ENCODE data around the gene UBE2H. TPM values are rescaled to one million over a fixed set of nuclear protein-coding genes. Genes with fewer than 3 reads are reported as not detected.

UBE2H gene
- total and polyA plus RNA-seq, 2 donors (not counting 1 experiment from before 2014, with no cell fraction given): 23.3 to 54.1 TPM

- H3K9ac ChIP-seq (ENCODE audit: low read length): peak overlapping the region; percentile 87
- Mint-ChIP-seq H3K27ac (no peak overlapping the region), H3K27me3 (no peaks in the 10 kb centered on the region), H3K9me3 (ENCODE audit: insufficient read depth) (no peaks in the 10 kb centered on the region), H3K4me1 (peaks cover 37% of the 10 kb centered on the region), H3K4me3 (no peak overlapping the region)
- peak overlapping the region; percentile 72 to 95 (median 93) for H3K4me3 ChIP-seq (ENCODE audit: control extremely low read depth in 1 of 5, extremely low read depth in 1 of 5, insufficient read depth in 1 of 5, low read depth in 2 of 5, low read length in 4 of 5)
- peaks cover 90% of the 10 kb centered on the region for H3K79me2 ChIP-seq (ENCODE audit: control insufficient read depth, insufficient read depth, low read length)
- H3K27ac ChIP-seq (ENCODE audit: low read length in 2 of 2): peak overlapping the region; percentile 87 to 94
- WGBS (ENCODE audit: insufficient coverage): 0% methylated on average over 7 of the region's 10 CpGs
- H3K4me2 ChIP-seq (replicated peaks; ENCODE audit: low read depth, low read length, poor library complexity, severe bottlenecking): peak overlapping the region; percentile 87
- H4K20me1 ChIP-seq (ENCODE audit: control insufficient read depth, insufficient read depth, low read length, poor library complexity, severe bottlenecking): peaks cover 48% of the 10 kb centered on the region
- H3K4me1 ChIP-seq (ENCODE audit: control insufficient read depth in 2 of 2, insufficient read depth in 2 of 2, low read length in 2 of 2): peaks cover 37 to 44% of the 10 kb centered on the region in 2 donors
- peak; percentile 65 for ATAC-seq (ENCODE audit: low read depth)
- ChIA-PET POLR2A (interaction anchor here (0.7 to 0.9 kb wide), 2 partner anchors 14 to 171 kb away, joined by 3 to 4 read pairs; no protein-coding TSS in a partner anchor), CTCF (interaction anchor here (0.6 to 3.1 kb wide), 6 partner anchors 8 to 120 kb away, joined by 3 to 11 read pairs (median 4); no protein-coding TSS in a partner anchor)
- peaks cover 0 to 2% of the 10 kb centered on the region in 2 experiments for H3K36me3 ChIP-seq (replicated peaks in 1 of 2; ENCODE audit: control extremely low read depth in 1 of 2, control insufficient read depth in 1 of 2, extremely low read depth in 1 of 2, insufficient read depth in 2 of 2, low read length in 1 of 2)
- TF ChIP-seq CTCF (IDR thresholded peaks at IDR 0.05) (no peak), EZH2 (IDR thresholded peaks at IDR 0.05; ENCODE audit: borderline replicate concordance, insufficient read depth, low read depth, low read length, poor library complexity, severe bottlenecking) (no peak)
- H2AFZ ChIP-seq (ENCODE audit: insufficient read depth, low read depth, low read length, poor library complexity, severe bottlenecking): no peak overlapping the region
- peak; percentile 83 for DNase-seq
- intact Hi-C loops (cut with micrococcal nuclease): loop anchor here (2.0 to 10.0 kb wide), 2 partner anchors 16 to 54 kb away; no protein-coding TSS in a partner anchor
- H3K9me3 ChIP-seq (ENCODE audit: control extremely low read depth in 1 of 3, control insufficient read depth in 2 of 3, insufficient read depth in 1 of 3, low read length in 2 of 3): peaks cover 0 to 7% (median 0%) of the 10 kb centered on the region in 3 donors
- H3K27me3 ChIP-seq (replicated peaks in 1 of 4; ENCODE audit: control extremely low read depth in 1 of 4, control insufficient read depth in 3 of 4, insufficient read depth in 4 of 4, low read length in 3 of 4): no peaks in the 10 kb centered on the region
Measured at GRCh38 chr7:129948877-129949291, 3.9 kb downstream of the UBE2H start.

DNA sequence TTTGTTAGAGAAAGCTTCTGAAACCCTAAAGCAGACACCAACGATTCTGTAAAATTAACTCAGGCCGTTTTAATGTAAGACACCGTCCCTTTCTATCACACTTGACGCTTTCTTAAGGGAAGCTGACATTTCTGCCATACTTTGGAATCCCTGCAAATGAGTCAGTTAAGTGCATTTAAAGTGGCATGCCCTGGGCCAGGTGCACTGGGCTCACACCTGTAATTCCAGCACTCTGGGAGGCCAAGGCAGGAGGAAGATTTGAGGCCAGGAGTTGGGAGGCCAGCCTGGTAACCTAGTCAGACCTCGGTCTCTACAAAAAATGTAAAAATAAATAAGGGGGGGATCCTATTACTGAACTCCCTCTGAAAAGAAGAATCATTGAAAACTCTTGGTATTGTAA is 4.4 kb downstream of the UBE2H start:
- H3K9me3 Mint-ChIP-seq (ENCODE audit: insufficient read depth): no peaks in the 10 kb centered on the region
- ATAC-seq (ENCODE audit: low read depth): no peak
- POLR2A ChIA-PET: interaction anchor here (0.7 kb wide), 2 partner anchors 171 to 205 kb away, joined by 3 to 4 read pairs; no protein-coding TSS in a partner anchor
- CTCF ChIA-PET: interaction anchor here (0.6 to 3.1 kb wide), 5 partner anchors 9 to 260 kb away, joined by 3 to 11 read pairs (median 3); no protein-coding TSS in a partner anchor
- H3K9ac ChIP-seq (ENCODE audit: low read length): no peak overlapping the region
- H3K4me3 Mint-ChIP-seq: no peak overlapping the region
- peak overlapping the region; percentile 57 for H3K27ac Mint-ChIP-seq
- no peaks in the 10 kb centered on the region for H3K27me3 Mint-ChIP-seq
- H3K36me3 ChIP-seq (replicated peaks in 1 of 2; ENCODE audit: control extremely low read depth in 1 of 2, control insufficient read depth in 1 of 2, extremely low read depth in 1 of 2, insufficient read depth in 2 of 2, low read length in 1 of 2): peaks cover 1 to 2% of the 10 kb centered on the region in 2 experiments
- no peak for DNase-seq
- peaks cover 0 to 7% (median 0%) of the 10 kb centered on the region in 3 donors for H3K9me3 ChIP-seq (ENCODE audit: control extremely low read depth in 1 of 3, control insufficient read depth in 2 of 3, insufficient read depth in 1 of 3, low read length in 2 of 3)
- peak overlapping the region; percentile 87 for H3K4me2 ChIP-seq (replicated peaks; ENCODE audit: low read depth, low read length, poor library complexity, severe bottlenecking)
- H3K79me2 ChIP-seq (ENCODE audit: control insufficient read depth, insufficient read depth, low read length): peaks cover 95% of the 10 kb centered on the region
- H3K27me3 ChIP-seq (replicated peaks in 1 of 4; ENCODE audit: control extremely low read depth in 1 of 4, control insufficient read depth in 3 of 4, insufficient read depth in 4 of 4, low read length in 3 of 4): no peaks in the 10 kb centered on the region
- H3K4me1 ChIP-seq (ENCODE audit: control insufficient read depth in 2 of 2, insufficient read depth in 2 of 2, low read length in 2 of 2): peaks cover 37 to 44% of the 10 kb centered on the region in 2 donors
- peak overlapping the region; percentile 87 to 94 for H3K27ac ChIP-seq (ENCODE audit: low read length in 2 of 2)
- 100% methylated on average over 3 of the region's 5 CpGs for WGBS (ENCODE audit: insufficient coverage)
- TF ChIP-seq EZH2 (IDR thresholded peaks at IDR 0.05; ENCODE audit: borderline replicate concordance, insufficient read depth, low read depth, low read length, poor library complexity, severe bottlenecking) (no peak), CTCF (IDR thresholded peaks at IDR 0.05) (no peak)
- peaks cover 39% of the 10 kb centered on the region for H3K4me1 Mint-ChIP-seq
- H3K4me3 ChIP-seq (ENCODE audit: control extremely low read depth in 1 of 5, extremely low read depth in 1 of 5, insufficient read depth in 1 of 5, low read depth in 2 of 5, low read length in 4 of 5): peak overlapping the region in 1 of 5 experiments; percentile 94
- peaks cover 51% of the 10 kb centered on the region for H4K20me1 ChIP-seq (ENCODE audit: control insufficient read depth, insufficient read depth, low read length, poor library complexity, severe bottlenecking)
- H2AFZ ChIP-seq (ENCODE audit: insufficient read depth, low read depth, low read length, poor library complexity, severe bottlenecking): no peak overlapping the region
- intact Hi-C loops (cut with micrococcal nuclease): loop anchor here (2.0 to 10.0 kb wide), 2 partner anchors 16 to 54 kb away; no protein-coding TSS in a partner anchor
